ENCODE data around the gene GPR50.

GPR50 gene

GRCh38 chrX:151176231-151176750, at the start of gene GPR50:
TSS of gene GPR50 (plus strand) at chrX:151176584. CDS start at chrX:151176722, 138 bp downstream.
- peak; percentile 54 for DNase-seq

GRCh38 chrX:151132531-151132930, 43.9 kb upstream of the GPR50 start:
- DNase-seq: no peak

GRCh38 chrX:151151665-151152267, 24.6 kb upstream of the GPR50 start:
- DNase-seq: peak; percentile 66

GRCh38 chrX:151153086-151153485, 23.3 kb upstream of the GPR50 start:
- DNase-seq: no peak

GRCh38 chrX:151153667-151154066, 22.7 kb upstream of the GPR50 start:
- DNase-seq: no peak

- DNase-seq: no peak
Observed at GRCh38 chrX:151155234-151155633, 21.1 kb upstream of the GPR50 start.

- DNase-seq: no peak
Observed at GRCh38 chrX:151161690-151162089, 14.7 kb upstream of the GPR50 start.

GRCh38 chrX:151167791-151168345, 8.5 kb upstream of the GPR50 start:
- DNase-seq: no peak

- DNase-seq: no peak
Observed at GRCh38 chrX:151169783-151170182, 6.6 kb upstream of the GPR50 start.

- no peak for DNase-seq
Observed at GRCh38 chrX:151174581-151175282, 1.7 kb upstream of the GPR50 start.

- DNase-seq: no peak
Observed at GRCh38 chrX:151175283-151176062, 911 bp upstream of the GPR50 start.

GRCh38 chrX:151177141-151178027, 1.0 kb downstream of the GPR50 start:
- DNase-seq: no peak

GRCh38 chrX:151178746-151179145, 2.4 kb downstream of the GPR50 start:
- no peak for DNase-seq

GRCh38 chrX:151180400-151180799, 4.0 kb downstream of the GPR50 start:
- no peak for DNase-seq

- no peak for DNase-seq
Observed at GRCh38 chrX:151181088-151181487, 4.7 kb downstream of the GPR50 start.

GRCh38 chrX:151183233-151183753, 6.9 kb downstream of the GPR50 start:
- no peak for DNase-seq

GRCh38 chrX:151183912-151184565, 7.7 kb downstream of the GPR50 start:
- no peak for DNase-seq

- DNase-seq: no peak
Observed at GRCh38 chrX:151184705-151185104, 8.3 kb downstream of the GPR50 start.

GRCh38 chrX:151206871-151207270, 30.5 kb downstream of the GPR50 start:
- no peak for DNase-seq

- DNase-seq: no peak
Observed at GRCh38 chrX:151225843-151226242, 49.5 kb downstream of the GPR50 start.

- DNase-seq: no peak
Observed at GRCh38 chrX:151226941-151227340, 50.6 kb downstream of the GPR50 start.

- DNase-seq: no peak
Observed at GRCh38 chrX:151227627-151228026, 51.2 kb downstream of the GPR50 start.

All from NCI-H1105 (cell line).